ENCODE results near the gene ATAD5.
"Not testable (repeated sequence)": the region's sequence is repeated elsewhere in the genome, so short reads cannot be mapped to it uniquely, and the experiment has no call there.

ATAD5 gene

DNA sequence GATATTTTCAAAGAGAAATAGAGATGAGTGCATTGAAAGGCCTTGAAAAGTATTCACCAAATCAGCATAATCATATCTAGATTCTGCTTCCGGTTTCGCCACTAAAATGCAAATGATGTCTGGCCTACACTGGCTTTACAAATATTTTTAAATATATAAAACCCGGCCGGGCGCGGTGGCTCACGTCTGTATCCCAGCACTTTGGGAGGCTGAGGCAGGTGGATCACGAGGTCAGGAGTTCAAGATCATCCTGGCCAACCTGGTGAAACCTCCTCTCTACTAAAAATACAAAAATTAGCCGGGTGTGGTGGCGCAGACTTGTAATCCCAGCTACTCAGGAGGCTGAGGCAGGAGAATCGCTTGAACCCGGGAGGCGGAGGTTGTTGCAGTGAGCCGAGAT lies 8.8 kb upstream of the ATAD5 start:
- not testable (repeated sequence) for DNase-seq (ENCODE audit: low read depth in 2 of 2)

DNA sequence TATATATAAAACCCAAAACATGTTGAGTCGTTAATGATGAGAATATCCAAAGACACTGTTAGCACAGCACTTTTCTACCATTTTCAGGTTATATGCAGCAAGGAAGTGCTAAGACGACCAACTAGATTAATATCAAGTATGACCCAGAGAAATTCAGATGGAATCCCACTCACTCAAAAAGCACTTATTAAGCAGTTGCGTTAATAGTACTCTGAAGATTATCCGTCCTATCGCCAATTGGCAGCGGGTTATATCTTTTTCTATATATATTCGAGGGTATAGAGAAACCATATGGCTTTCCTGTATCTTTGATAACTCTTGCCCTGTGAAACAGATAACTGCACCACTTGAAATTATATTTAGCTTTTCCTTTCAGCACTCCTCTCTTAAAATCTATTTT lies 8.3 kb upstream of the ATAD5 start:
- no peak for DNase-seq (ENCODE audit: low read depth in 2 of 2)

DNA sequence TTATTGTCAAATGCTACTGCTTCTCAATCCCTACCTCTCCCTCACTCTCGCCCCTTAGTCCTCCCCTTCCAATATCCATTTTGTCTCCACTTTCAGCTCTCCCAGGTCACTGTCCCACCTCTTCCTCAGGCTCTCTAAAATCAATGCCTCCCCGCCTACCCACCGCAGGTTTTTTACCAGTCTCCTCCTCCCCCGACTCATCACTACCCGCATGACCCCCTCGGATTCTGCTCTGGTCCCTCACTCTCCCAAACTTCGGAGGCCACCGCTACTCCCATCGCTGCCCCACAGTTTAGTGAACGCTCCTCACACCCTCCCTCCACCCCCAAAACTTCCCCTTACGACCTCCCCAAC lies 7.8 kb upstream of the ATAD5 start:
- DNase-seq (ENCODE audit: low read depth in 2 of 2), result peak in 1 of 2 donors; percentile 31

DNA sequence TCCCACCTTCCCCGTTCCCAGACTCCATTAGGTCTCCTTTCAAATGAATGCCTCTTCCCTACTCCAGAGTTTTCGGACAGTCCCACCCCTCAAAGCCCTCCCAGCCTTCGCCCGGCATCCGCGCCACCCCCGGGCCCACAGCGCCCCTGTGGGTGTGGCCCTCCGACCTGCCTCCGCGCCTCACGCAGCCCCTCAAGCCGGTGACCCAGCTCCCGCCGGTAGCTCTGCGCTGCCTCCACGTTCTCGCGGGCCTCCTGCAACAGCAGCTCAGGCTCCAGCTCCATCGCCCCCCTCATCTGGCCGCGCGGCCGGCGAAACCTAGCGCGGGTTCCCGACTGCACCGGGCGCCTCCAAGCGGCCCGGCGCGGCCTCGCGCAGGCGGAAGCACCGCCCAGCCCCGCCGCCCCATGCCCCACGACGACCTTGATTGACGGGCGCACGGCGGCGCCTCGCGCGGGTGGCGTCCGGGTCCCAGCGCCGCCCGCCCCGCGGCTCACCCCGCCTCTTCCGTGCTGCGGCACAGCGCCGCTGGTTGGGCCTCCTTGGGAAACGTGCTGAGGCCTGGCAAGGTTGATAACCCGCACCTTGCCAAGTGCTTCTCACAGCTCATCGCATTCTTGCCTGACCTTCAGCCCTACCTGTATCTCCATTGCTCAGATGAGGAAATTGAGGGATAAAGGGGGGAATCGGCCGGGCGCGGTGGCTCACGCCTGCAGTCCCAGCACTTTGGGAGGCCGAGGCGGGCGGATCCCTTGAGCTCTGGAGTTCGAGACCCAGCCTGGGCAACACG lies 7.2 kb upstream of the ATAD5 start, which contains the start of gene CRLF3:
Gene CRLF3, minus strand, starts transcription at position 337 of the 790 bp plus-strand sequence. Its CDS starts 41 bp downstream, at position 296.
- peak; percentile 89 to 90 for DNase-seq (ENCODE audit: low read depth in 2 of 2)

DNA sequence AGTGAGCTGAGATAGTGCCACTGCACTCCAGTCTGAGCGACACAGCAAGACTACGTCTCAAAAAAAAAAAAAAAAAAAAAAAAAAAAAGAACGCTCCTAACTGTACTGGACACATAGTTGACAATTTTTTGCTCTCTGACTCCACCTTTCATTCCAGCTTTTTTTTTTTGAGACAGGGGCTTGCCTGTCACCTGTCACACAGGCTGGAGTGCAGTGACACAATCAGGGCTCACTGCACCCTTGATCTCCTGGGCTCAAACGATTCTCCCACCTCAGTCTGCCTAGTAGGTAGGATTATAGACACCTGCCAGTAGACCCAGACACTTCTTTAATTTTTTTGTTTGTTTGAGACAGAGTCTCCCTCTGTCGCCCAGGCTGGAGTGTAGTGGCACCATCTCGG lies 4.7 kb upstream of the ATAD5 start:
- no peak for DNase-seq (ENCODE audit: low read depth in 2 of 2)

DNA sequence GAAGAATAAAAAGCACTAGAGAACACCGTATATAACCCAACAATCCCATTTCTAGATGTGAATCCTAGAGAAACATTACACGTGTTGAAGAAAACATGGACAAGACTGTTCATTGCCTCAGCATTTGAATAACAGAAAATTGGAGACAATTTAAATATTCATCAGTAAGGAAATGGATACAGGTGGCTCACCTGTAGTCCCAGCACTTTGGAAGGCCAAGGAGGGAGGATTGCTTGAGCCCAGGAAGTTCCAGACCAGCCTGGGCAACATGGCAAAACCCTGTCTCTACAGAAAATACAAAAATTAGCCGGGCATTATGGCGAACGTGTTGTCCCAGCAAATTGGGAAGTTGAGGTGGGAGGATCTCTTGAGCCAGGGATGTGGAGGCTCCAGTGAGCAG lies 2.7 kb upstream of the ATAD5 start:
- no peak for DNase-seq (ENCODE audit: low read depth in 2 of 2)

DNA sequence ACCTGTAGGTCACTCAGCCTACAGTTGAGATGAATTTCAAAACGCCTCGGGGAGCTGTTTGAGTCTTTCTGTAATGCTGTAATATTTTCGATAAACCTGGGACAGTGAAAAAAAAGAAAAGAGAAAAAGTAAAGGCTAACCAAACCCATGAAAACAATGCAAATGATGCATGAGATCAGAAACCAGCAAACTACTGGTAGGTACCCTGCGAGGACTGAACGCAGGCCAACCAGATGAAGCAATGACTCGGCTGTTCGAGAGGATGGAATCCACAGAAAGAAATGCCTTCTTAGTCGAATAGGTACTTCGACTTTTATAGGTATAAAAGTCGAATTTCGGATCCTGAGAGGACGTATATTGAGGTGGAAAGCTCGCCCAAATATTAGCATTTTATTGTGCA lies 509 bp upstream of the ATAD5 start:
- DNase-seq (ENCODE audit: low read depth in 2 of 2), result no peak

DNA sequence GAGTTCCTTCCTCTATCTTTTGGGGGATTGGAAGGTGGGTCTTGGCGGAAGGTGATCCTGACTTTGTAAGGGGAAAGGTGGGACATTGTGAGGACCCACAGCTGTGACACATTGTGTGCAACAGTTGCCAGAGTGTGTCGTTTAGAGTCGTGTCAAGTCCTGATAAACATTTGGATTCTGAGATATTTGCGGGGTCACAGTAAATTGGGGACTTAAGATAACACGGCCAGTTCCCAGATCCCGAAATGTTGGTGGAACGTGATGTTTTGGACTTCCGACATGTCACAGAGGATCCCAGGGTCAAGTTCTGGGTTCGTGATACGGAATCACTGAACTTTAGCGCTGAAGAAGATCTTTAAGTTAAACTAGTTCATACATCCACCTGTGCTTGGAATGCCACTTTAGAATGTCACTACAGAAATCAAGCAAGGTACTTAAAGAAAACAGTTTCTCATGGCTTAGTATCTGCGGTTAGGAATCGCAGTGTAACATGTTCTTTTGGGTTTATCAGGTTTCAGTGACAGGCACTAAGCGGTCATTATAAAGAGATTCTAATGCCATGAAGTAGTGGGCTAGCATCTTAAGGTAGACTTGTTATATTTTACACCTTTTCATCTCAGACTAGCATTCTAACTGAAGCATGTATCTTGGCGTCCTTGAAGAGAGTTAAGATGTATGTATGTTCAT lies 815 bp downstream of the ATAD5 start:
- no peak for DNase-seq (ENCODE audit: low read depth in 2 of 2)

DNA sequence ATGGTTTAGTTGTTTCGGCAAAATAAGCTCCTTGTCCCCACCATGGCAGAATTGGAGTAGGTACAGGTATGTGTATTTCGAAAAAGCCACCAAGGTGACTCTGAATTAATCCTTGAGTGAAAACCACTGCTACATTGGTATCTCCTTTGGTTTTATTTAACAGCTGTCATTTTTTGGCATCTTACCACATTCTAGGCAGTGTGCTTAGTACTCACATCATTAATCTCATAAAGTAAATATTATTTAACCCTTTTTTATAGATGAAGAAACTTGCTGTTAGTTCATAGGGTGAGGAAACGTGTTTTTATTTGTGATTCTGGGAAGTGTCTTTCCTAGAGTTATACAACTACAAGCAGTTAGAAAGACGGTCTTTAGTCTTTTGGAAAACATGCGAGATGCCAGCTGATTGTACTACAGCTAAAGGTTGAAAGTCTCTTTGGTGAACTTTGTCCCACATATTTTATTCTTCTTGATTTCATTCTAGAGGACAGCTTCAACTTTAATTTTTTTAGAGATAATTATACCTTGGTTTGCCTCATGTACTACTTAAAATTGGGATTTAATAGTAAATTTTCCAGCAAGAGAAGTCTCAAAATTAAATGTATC lies 6.5 kb downstream of the ATAD5 start:
- no peak for DNase-seq (ENCODE audit: low read depth in 2 of 2)

DNA sequence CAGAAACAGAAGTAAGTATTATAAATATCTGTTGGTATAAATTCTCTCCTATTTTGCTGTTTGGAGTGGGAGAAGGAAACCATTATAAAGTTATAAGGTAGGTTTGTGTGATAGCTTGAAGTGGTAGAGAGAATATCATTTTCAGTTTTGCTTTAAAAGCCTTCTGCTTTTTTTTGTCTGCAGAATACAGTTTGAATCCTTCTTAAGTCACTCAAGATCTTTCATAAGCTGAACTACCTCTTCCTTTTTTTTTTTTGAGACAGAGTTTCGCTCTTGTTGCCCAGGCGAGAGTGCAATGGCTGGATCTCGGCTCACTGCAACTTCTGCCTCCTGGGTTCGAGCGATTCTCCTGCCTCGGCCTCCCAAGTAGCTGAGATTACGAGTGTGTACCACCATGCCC lies 9.0 kb downstream of the ATAD5 start:
- DNase-seq (ENCODE audit: low read depth in 2 of 2), result no peak

DNA sequence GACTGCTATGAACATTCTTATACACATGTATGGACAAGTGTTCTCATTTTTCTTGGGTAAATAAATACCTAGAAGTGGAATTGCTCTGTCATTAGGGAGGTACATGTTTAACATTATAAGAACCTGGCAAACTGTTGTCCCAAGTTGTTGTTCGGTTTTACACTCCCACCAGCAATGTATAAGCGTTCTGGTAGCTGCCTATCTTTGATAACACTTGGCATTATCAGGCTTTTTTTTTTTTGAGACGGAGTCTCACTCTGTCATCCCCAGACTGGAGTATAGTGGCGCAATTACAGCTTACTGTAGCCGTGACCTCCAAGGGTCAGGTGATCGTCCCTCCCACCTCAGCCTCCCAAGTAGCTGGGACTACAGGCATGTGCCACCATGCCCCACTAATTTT lies 16.3 kb downstream of the ATAD5 start:
- DNase-seq (ENCODE audit: low read depth in 2 of 2), result no peak

DNA sequence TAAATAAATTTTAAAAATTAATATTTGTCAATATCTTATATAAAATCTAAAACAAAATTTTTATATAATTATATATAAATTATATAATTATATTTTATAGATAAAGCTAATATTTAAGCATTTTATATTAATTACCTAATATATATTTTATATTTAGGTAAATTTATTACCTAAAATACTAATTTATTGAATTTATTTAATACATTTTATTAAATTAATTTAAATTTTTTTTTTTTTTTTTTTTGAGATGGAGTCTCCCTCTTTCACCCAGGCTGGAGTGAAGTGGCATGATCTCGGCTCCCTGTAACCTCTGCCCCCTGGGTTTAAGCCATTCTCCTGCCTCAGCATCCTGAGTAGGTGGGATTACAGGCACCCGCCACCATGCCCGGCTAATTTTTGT lies 22.4 kb downstream of the ATAD5 start:
- DNase-seq (ENCODE audit: low read depth in 2 of 2), result no peak

DNA sequence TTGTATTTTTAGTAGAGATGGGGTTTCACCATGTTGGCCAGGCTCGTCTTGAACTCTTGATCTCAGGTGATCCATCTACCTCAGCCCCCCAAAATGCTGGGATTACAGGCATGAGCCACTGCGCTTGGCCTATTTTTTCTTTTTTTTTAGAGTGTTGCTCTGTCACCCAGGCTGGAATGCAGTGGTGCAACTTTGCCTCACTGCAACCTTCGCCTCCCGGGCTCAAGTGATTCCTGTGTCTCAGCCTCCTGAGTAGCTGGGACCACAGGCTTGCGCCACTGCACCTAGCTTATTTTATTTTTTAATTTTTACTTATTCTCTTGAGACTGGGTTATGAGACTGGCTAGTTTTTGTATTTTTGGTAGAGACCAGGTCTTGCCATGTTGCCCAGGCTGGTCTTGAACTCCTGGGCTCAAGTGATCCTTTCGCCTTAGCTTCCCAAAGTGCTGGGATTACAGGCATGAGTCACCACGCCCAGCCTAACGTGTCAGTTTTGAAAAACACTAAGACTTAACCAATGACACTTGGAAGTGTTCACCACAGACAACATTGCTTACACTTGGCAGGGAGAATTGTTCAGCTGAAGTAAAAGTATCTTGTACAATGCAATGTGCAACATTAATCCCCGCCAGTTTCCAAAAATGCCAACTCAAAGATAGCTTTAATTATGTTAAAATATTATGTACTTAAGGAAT lies 26.9 kb downstream of the ATAD5 start:
- no peak for DNase-seq (ENCODE audit: low read depth in 2 of 2)

DNA sequence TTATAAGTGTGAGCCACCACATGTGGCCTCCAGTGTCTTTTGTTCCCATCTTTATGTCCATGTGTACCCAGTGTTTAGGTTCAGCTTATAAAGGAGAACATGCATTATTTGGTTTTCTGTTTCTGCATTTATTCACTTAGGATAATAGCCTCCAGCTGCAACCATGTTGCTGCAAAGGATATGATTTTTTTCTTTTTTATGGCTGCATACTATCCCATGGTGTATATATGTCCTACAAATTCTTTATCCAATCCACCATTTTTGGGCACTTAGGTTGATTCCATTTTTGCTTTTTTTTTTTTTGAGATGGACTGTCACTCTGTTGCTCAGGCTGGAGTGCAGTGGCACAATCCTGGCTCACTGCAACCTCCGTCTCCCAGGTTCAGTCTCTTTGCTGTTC lies 32.9 kb downstream of the ATAD5 start:
- no peak for DNase-seq (ENCODE audit: low read depth in 2 of 2)

DNA sequence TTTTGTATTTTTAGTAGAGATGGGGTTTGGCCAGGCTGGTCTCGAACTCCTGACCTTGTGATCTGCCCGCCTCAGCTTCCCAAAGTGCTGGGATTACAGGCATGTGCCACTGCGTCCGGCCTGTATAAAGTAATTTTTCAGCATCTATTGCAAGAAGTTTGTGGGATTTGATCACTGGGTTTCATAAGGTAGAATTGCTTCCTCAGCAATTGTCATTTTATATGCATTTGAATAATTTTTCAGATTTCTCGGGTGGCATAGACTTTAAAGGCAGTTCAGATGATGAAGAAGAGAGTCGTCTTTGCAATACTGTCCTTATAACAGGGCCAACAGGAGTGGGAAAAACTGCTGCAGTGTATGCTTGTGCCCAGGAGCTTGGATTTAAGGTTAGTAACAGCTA lies 37.2 kb downstream of the ATAD5 start:
- no peak for DNase-seq (ENCODE audit: low read depth in 2 of 2)

DNA sequence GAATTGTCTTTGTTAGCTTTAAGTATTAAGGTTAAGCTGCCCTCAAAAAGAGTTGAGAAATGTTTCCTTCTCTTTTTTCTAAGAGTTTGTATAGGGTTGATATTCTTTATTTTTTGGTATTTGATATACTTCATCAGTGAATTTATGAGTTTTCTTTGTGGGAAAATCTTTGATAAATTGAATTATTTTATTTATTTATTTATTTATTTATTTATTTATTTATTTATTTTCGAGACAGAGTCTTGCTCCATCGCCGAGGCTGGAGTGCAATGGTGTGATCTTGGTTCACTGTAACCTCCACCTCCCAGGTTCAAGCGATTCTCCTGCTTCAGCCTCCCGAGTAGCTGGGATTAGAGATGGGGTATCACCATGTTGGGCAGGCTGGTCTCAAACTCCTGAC lies 54.4 kb downstream of the ATAD5 start:
- DNase-seq (ENCODE audit: low read depth in 2 of 2), result no peak

DNA sequence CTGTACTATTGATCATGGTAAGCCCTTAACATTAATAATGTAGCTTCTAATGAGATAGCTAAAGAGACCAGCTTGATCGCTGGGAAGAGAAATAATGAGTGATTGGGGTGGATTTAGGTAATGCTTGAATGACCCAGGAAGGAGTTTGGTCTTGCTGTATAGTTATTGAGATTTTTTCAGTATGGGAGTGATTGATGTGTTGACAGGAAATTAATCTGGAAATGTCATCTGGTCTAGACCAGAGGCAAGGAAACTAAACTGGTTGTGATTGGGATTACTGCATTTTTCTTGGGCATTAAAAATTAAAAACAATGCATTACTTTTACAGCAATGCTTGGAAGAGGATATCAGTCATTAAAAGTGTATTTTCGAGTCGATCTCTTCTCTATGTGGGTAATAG lies 62.5 kb downstream of the ATAD5 start:
- no peak for DNase-seq (ENCODE audit: low read depth in 2 of 2)

DNA sequence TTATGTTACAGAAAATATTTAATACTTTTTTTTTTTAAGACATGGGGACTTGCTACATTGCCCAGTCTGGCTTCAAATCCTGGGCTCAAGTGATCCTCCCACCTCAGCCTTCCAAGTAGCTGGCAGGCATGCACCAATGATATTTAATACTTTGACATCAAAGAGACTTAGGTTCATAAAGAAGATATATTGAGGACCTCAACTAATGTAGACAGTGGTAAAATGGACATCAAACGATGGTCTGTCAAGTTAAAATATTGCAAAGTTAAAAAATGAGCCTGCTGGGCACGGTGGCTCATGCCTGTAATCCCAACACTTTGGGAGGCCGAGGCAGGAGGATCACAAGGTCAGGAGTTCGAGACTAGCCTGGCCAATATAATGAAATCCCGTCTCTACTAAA lies 65.5 kb downstream of the ATAD5 start:
- DNase-seq (ENCODE audit: low read depth in 2 of 2), result no peak

DNA sequence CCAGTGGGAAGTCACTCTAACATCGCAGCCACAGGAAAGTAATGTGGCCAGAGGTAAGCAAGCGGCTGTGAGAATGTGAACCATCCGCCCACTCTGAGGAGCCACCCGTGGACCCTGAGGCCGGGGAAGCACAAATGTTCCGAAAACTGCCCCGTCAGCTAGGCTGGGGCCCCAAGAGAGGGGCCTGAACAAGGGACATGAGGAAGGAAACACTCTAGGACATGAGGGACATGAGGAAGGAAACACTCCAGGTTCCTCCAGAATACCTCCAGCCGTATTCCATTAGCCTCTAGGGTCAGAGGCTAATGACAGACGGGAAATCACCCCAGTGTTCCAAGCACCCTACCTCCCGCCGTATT lies 74.0 kb downstream of the ATAD5 start:
- no peak for DNase-seq (ENCODE audit: low read depth in 2 of 2)

DNA sequence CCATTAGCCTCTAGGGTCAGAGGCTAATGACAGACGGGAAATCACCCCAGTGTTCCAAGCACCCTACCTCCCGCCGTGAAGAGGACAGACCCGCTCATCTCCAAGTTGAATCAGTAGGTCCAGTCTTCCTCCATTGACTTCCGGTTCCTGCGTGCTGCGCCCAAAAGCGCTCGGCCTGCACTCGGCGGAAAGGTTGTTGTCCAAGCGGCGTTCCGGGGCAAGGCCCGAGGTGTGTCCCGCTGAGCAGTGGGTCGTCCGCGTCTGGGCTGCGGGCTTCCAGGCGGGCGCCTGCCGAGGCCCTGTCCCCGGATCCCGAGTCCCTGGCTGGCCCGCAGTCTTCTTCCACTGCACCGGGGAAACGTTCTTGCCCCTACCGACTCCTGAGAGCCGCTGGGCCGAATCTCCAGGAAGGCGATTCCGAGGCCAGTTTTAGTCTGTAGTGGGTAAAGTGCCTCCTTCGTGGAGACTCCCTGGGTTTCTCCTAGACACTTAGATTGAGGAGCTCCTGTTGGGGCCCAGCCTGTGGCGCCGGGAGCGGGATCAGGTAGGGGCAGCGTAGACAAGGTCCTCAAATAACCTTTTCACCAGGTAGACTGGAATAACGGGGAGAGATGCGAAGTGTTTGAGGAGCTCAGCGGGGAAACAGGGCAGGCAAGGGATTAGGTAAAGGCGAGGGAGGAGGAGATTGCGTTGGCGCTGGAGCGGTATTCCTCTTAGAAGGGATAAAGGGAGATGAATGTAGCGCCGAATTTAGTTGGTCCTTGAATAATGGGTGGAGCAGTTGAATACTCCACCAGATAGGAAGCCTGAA lies 74.5 kb downstream of the ATAD5 start, which contains the start of gene TEFM:
Gene TEFM, minus strand, starts transcription at position 138 of the 811 bp plus-strand sequence. Its CDS starts 40 bp downstream, at position 98.
- peak; percentile 83 to 84 for DNase-seq (ENCODE audit: low read depth in 2 of 2)

DNA sequence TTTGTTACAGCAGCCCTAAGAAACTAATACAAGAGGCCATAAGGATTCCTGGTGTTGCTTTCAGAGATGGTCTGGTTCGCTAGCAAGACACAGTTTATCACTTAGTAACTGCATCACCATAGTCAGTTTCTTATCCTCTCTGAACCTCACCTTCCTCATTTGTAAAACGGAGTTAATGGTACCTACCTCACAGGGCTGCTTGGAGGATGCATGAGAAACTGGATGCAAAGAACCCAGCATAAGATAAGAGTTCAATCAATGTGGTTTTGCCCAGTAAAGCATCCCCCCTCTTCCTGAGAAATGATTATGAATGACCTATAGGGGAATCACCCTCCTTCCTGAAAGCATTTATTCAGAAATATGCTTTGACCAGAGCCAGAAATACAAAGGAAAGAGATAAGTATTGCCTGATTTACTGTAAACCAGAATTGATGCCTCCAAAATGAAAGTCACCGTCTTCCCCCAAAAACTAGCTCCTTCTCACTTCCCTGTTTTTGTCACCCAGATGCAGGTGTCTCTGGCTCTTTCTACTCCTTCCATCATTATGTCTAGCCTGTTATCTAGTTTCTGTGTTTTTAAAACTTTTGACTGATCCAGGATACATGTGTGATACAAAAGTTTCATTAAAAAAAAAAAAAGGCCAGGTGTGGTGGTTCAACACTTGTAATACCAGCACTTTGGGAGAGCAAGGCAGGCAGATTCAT lies 77.1 kb downstream of the ATAD5 start:
- DNase-seq (ENCODE audit: low read depth in 2 of 2), result no peak
